ENCODE data around the gene SEPTIN3.

- TF ChIP-seq EZH2 (IDR thresholded peaks at IDR 0.05; ENCODE audit: low read length) (no peak), CTCF (optimal IDR thresholded peaks at IDR 0.05 in 1 of 3, IDR thresholded peaks at IDR 0.05 in 1 of 3, conservative IDR thresholded peaks at IDR 0.05 in 1 of 3; ENCODE audit: extremely low read depth in 1 of 3, insufficient read depth in 2 of 3, low read length in 3 of 3) (no peak)
These were observed 5.5 kb downstream of the SEPTIN3 start for GRCh38 chr22:41974691-41975290.
